H9 (cell line): ENCODE data around the gene TRRAP. TPM values are rescaled to one million over a fixed set of nuclear protein-coding genes. Genes with fewer than 3 reads are reported as not detected.

ENCODE experiments used
- DNase-seq: peaks from one replicate; pipeline ENCODE4 v3.0.0-alpha.2; 2017
- H2AFZ ChIP-seq: one replicate; pipeline ENCODE4 v1.6.1; 2013; ENCODE audit warnings: mild to moderate bottlenecking, low read length, control low read depth, moderate library complexity
- H2AK5ac ChIP-seq: 2 replicates; pipeline ENCODE4 v1.6.1; 2013; ENCODE audit warnings: low read length, control low read depth, mixed read lengths; ENCODE audit not compliant: insufficient read length
- H2BK120ac ChIP-seq: one replicate; pipeline ENCODE4 v1.6.1; 2013; ENCODE audit warnings: low read depth, mild to moderate bottlenecking, low read length, control low read depth, inconsistent platforms; ENCODE audit not compliant: poor library complexity, severe bottlenecking
- H2BK12ac ChIP-seq: 2 replicates; pipeline ENCODE4 v1.6.1; 2013; ENCODE audit warnings: low read length, control low read depth, mixed read lengths, low read depth; ENCODE audit not compliant: insufficient read length
- H2BK15ac ChIP-seq: 2 replicates; pipeline ENCODE4 v1.6.1; 2013; ENCODE audit warnings: low read depth, low read length, control low read depth
- H2BK20ac ChIP-seq: one replicate; pipeline ENCODE4 v1.6.1; 2013; ENCODE audit warnings: low read depth, mild to moderate bottlenecking, low read length, control low read depth, inconsistent platforms; ENCODE audit not compliant: poor library complexity, severe bottlenecking
- H2BK5ac ChIP-seq: 2 replicates; pipeline ENCODE4 v1.6.1; 2013; ENCODE audit warnings: low read length, control low read depth, mixed read lengths; ENCODE audit not compliant: insufficient read length
- H3K14ac ChIP-seq: 2 replicates; pipeline ENCODE4 v1.6.1; 2013; ENCODE audit warnings: low read length, control low read depth; ENCODE audit not compliant: insufficient read depth
- H3K18ac ChIP-seq: 2 replicates; pipeline ENCODE4 v1.6.1; 2013; ENCODE audit warnings: low read depth, mild to moderate bottlenecking, mixed read lengths, low read length, control low read depth; ENCODE audit not compliant: insufficient read length
- H3K23ac ChIP-seq: 2 replicates; pipeline ENCODE4 v1.6.1; 2013; ENCODE audit warnings: low read length, control low read depth, mixed read lengths, low read depth; ENCODE audit not compliant: insufficient read length
- H3K23me2 ChIP-seq: 2 replicates; pipeline ENCODE4 v1.6.1; 2013; ENCODE audit warnings: low read depth, mild to moderate bottlenecking, mixed read lengths, low read length, control low read depth; ENCODE audit not compliant: insufficient read length, poor library complexity, severe bottlenecking
- H3K27ac ChIP-seq: 2 replicates; pipeline ENCODE4 v1.5.1; 2013; ENCODE audit warnings: low read length, control low read depth, mixed read lengths, low read depth; ENCODE audit not compliant: insufficient read length
- H3K27me3 ChIP-seq: 2 replicates; pipeline ENCODE4 v1.6.1; 2013; ENCODE audit warnings: low read length, control low read depth, inconsistent platforms; ENCODE audit not compliant: insufficient read depth
- H3K4ac ChIP-seq: 2 replicates; pipeline ENCODE4 v1.6.1; 2013; ENCODE audit warnings: low read depth, mild to moderate bottlenecking, control low read depth, inconsistent platforms, low read length, moderate library complexity
- H3K4me1 ChIP-seq: 2 replicates; pipeline ENCODE4 v1.6.1; 2013; ENCODE audit warnings: low read length, control low read depth, inconsistent platforms; ENCODE audit not compliant: insufficient read depth
- H3K4me2 ChIP-seq: 2 replicates; pipeline ENCODE4 v1.6.1; 2013; ENCODE audit warnings: low read length, control low read depth, mixed read lengths; ENCODE audit not compliant: insufficient read length, insufficient read depth
- H3K56ac ChIP-seq: 2 replicates; pipeline ENCODE4 v1.6.1; 2013; ENCODE audit warnings: low read depth, mild to moderate bottlenecking, mixed read lengths, low read length, control low read depth; ENCODE audit not compliant: insufficient read length
- H3K79me1 ChIP-seq: 2 replicates; pipeline ENCODE4 v1.6.1; 2013; ENCODE audit warnings: low read depth, mild to moderate bottlenecking, moderate library complexity, low read length, control low read depth, inconsistent platforms; ENCODE audit not compliant: insufficient read depth, poor library complexity, severe bottlenecking
- H3K79me2 ChIP-seq: 2 replicates; pipeline ENCODE4 v1.6.1; 2013; ENCODE audit warnings: low read length, control low read depth, inconsistent platforms; ENCODE audit not compliant: insufficient read depth
- H3K9ac ChIP-seq: 2 replicates; pipeline ENCODE4 v1.6.1; 2013; ENCODE audit warnings: low read length, control low read depth, mixed read lengths; ENCODE audit not compliant: insufficient read length; ENCODE audit errors: extremely low read depth
- H3K9me3 ChIP-seq: one replicate; pipeline ENCODE4 v1.6.1; 2013; ENCODE audit warnings: low read depth, low read length, inconsistent platforms; ENCODE audit not compliant: control insufficient read depth
- H3T11ph ChIP-seq: one replicate; pipeline ENCODE4 v1.6.1; 2013; ENCODE audit warnings: mild to moderate bottlenecking, low read length, control low read depth, inconsistent platforms
- H4K20me1 ChIP-seq: one replicate; pipeline ENCODE4 v1.6.1; 2013; ENCODE audit not compliant: control insufficient read depth, insufficient read length, insufficient read depth
- H4K5ac ChIP-seq: 2 replicates; pipeline ENCODE4 v1.6.1; 2013; ENCODE audit warnings: low read depth, mild to moderate bottlenecking, mixed read lengths, low read length, control low read depth; ENCODE audit not compliant: insufficient read length
- H4K8ac ChIP-seq: replicated peaks from 2 replicates; pipeline ENCODE4 v1.6.1; 2013; ENCODE audit warnings: low read length, control low read depth, mixed read lengths, low read depth; ENCODE audit not compliant: insufficient read length
- H4K91ac ChIP-seq: 2 replicates; pipeline ENCODE4 v1.6.1; 2013; ENCODE audit warnings: low read depth, mild to moderate bottlenecking, moderate library complexity, mixed read lengths, low read length, control low read depth; ENCODE audit not compliant: insufficient read length
- H3K27ac Mint-ChIP-seq, 3 experiments: 2 replicates in 2 of 3; 3 replicates in 1 of 3; pipeline ENCODE4 v1.8.0; 2020 to 2021; ENCODE audit warnings: mixed read lengths in 3 of 3, mild to moderate bottlenecking in 1 of 3, moderate library complexity in 1 of 3
- H3K27me3 Mint-ChIP-seq: 2 replicates; pipeline ENCODE4 v1.8.0; 2021; ENCODE audit warnings: low read depth, mild to moderate bottlenecking, moderate library complexity, mixed read lengths
- H3K36me3 Mint-ChIP-seq, 3 experiments: 2 replicates in 2 of 3; 3 replicates in 1 of 3; pipeline ENCODE4 v1.8.0; 2020 to 2021; ENCODE audit warnings: low read depth in 3 of 3, mixed read lengths in 3 of 3; ENCODE audit not compliant: insufficient read depth in 1 of 3
- H3K4me1 Mint-ChIP-seq, 2 experiments: 2 replicates each; pipeline ENCODE4 v1.8.0; 2020; ENCODE audit warnings: mixed read lengths in 2 of 2
- H3K4me3 Mint-ChIP-seq, 2 experiments: 2 replicates in 1 of 2; 3 replicates in 1 of 2; pipeline ENCODE4 v1.8.0; 2020 to 2021; ENCODE audit warnings: mild to moderate bottlenecking in 2 of 2, mixed read lengths in 2 of 2, moderate library complexity in 1 of 2
- H3K9me3 Mint-ChIP-seq, 2 experiments: 2 replicates in 1 of 2; 3 replicates in 1 of 2; pipeline ENCODE4 v1.8.0; 2020; ENCODE audit warnings: mild to moderate bottlenecking in 2 of 2, mixed read lengths in 2 of 2, moderate library complexity in 1 of 2
- CTCF ChIP-seq: fragments of 200-600 bp; sonication (generic); conservative IDR thresholded peaks from 3 replicates; pipeline ENCODE4 v1.8.0; 2021; ENCODE audit warnings: antibody characterized with exemption, mild to moderate bottlenecking
- WGBS: extraction: QIAGEN DNeasy Blood & Tissue Kit; methylation state at CpG from one replicate; pipeline ENCODE4 v1.1.7; 2013; ENCODE audit warnings: missing lambda C conversion rate, low lambda C conversion rate, mixed read lengths; ENCODE audit not compliant: insufficient read length; ENCODE audit errors: extremely low coverage; 5-methylcytosine and 5-hydroxymethylcytosine counted together
- total RNA-seq: library from RNA; stranded (reverse); gene quantifications from 2 replicates; pipeline ENCODE4 v1.2.1, GENCODE V29; 2021

The TRRAP gene
- total RNA-seq, 1 experiment from 2014 or later, result 58.6 TPM

- Histone ChIP-seq H4K91ac (no peak overlapping the region), H3K79me2 (0 out of 2 replicates have a peak, but pooled peaks cover 2% of the 10 kb centered on the region), H4K5ac (no peak overlapping the region), H3K4ac (no peak overlapping the region), H3K27ac (no peak overlapping the region), H2BK15ac (no peak overlapping the region), H2BK12ac (no peak overlapping the region), H3K79me1 (no peaks in the 10 kb centered on the region), H3K9me3 (no peaks in the 10 kb centered on the region), H2AK5ac (no peak overlapping the region), H3T11ph (no peak overlapping the region), H3K23me2 (no peaks in the 10 kb centered on the region), H4K20me1 (no peaks in the 10 kb centered on the region), H2BK5ac (no peak overlapping the region), H3K4me2 (no peak overlapping the region), H4K8ac (no peak overlapping the region), H2AFZ (no peak overlapping the region), H3K18ac (no peak overlapping the region), H3K4me1 (no peaks in the 10 kb centered on the region), H3K56ac (no peak overlapping the region), H3K9ac (no peak overlapping the region), H3K23ac (no peak overlapping the region), H2BK20ac (no peak overlapping the region), H2BK120ac (no peak overlapping the region), H3K14ac (no peak overlapping the region), H3K27me3 (no peaks in the 10 kb centered on the region)
- no peak for TF ChIP-seq CTCF
- no peak overlapping the region for H3K4me3 Mint-ChIP-seq
- no peaks in the 10 kb centered on the region for H3K4me1 Mint-ChIP-seq
- no peaks in the 10 kb centered on the region for H3K9me3 Mint-ChIP-seq
- peaks cover 35 to 99% (median 89%) of the 10 kb centered on the region in 3 experiments; a peak in 6 of 7 replicates for H3K36me3 Mint-ChIP-seq
- H3K27me3 Mint-ChIP-seq, result no peaks in the 10 kb centered on the region; the same call in 1 of the 2 replicates
- WGBS, result no CpG with 5 or more reads among the region's 17 CpGs
- H3K27ac Mint-ChIP-seq, result no peak overlapping the region
- no peak for DNase-seq
These were observed 96.8 kb downstream of the TRRAP start for GRCh38 chr7:98974906-98975816.
